NOMO-1 treated with DMSO at 0.1 percent for 48 hours (cell line): Measurements from ENCODE around the gene ZNF688.

Experiments used
- DNase-seq: peaks from one replicate; lab custom pipeline; 2025; ENCODE audit not compliant: unreplicated experiment; lab: John Stamatoyannopoulos, UW

The ZNF688 gene

GRCh38 chr16:30585400-30586191, 14.1 kb upstream of the ZNF688 start, which contains the start of gene ZNF785:
Gene ZNF785 (minus strand): TSS chr16:30585697. CDS start chr16:30585611, 86 bp downstream.
- peak; percentile 98 for DNase-seq

- peak; percentile 20 for DNase-seq
Measured at GRCh38 chr16:30585022-30585399, 13.5 kb upstream of the ZNF688 start.

- no peak for DNase-seq
Measured at GRCh38 chr16:30582611-30583340, 11.3 kb upstream of the ZNF688 start.

GRCh38 chr16:30581457-30581856, 9.9 kb upstream of the ZNF688 start:
- no peak for DNase-seq

GRCh38 chr16:30574678-30575077, 3.2 kb upstream of the ZNF688 start:
- DNase-seq = no peak

GRCh38 chr16:30570636-30571444, 674 bp downstream of the ZNF688 start:
- DNase-seq = no peak

- DNase-seq = no peak
Measured at GRCh38 chr16:30569746-30570635, 1.5 kb downstream of the ZNF688 start.

- no peak for DNase-seq
Measured at GRCh38 chr16:30569281-30569680, 2.2 kb downstream of the ZNF688 start.

GRCh38 chr16:30567991-30568638, 3.4 kb downstream of the ZNF688 start:
- DNase-seq = peak; percentile 95

GRCh38 chr16:30567160-30567990, 4.1 kb downstream of the ZNF688 start:
- DNase-seq = no peak

GRCh38 chr16:30566531-30566930, 5.0 kb downstream of the ZNF688 start:
- DNase-seq = no peak

- DNase-seq = no peak
Measured at GRCh38 chr16:30565984-30566383, 5.5 kb downstream of the ZNF688 start.

- no peak for DNase-seq
Measured at GRCh38 chr16:30565526-30565925, 6.0 kb downstream of the ZNF688 start.

GRCh38 chr16:30562021-30562420, 9.5 kb downstream of the ZNF688 start:
- no peak for DNase-seq

- no peak for DNase-seq
Measured at GRCh38 chr16:30561089-30561816, 10.3 kb downstream of the ZNF688 start.

- DNase-seq = peak; percentile 68
Measured at GRCh38 chr16:30559690-30560089, 11.8 kb downstream of the ZNF688 start.

- DNase-seq = no peak
Measured at GRCh38 chr16:30558789-30559377, 12.6 kb downstream of the ZNF688 start.
